Dedifferentiated amniotic fluid mesenchymal stem cell (primary cell): ENCODE measurements around the gene SYT9.

Source experiments
- DNase-seq: peaks from one replicate; pipeline ENCODE4 v3.0.0-alpha.2; 2016; ENCODE audit errors: extremely low spot score

Gene SYT9, protein sequence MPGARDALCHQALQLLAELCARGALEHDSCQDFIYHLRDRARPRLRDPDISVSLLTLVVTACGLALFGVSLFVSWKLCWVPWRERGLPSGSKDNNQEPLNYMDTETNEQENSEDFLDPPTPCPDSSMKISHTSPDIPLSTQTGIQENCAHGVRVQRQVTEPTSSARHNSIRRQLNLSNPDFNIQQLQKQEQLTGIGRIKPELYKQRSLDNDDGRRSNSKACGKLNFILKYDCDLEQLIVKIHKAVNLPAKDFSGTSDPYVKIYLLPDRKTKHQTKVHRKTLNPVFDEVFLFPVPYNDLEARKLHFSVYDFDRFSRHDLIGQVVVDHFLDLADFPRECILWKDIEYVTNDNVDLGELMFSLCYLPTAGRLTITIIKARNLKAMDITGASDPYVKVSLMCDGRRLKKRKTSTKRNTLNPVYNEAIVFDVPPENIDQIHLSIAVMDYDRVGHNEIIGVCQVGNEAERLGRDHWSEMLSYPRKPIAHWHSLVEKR

GRCh38 chr11:7251836-7252682, at the start of gene SYT9:
Gene SYT9 (plus strand): TSS chr11:7251904. CDS start chr11:7252187, 283 bp downstream.
- no peak for DNase-seq

- DNase-seq: no peak
Measured at GRCh38 chr11:7202412-7202811, 49.3 kb upstream of the SYT9 start.

- DNase-seq: no peak
Measured at GRCh38 chr11:7204778-7205177, 46.9 kb upstream of the SYT9 start.

DNA sequence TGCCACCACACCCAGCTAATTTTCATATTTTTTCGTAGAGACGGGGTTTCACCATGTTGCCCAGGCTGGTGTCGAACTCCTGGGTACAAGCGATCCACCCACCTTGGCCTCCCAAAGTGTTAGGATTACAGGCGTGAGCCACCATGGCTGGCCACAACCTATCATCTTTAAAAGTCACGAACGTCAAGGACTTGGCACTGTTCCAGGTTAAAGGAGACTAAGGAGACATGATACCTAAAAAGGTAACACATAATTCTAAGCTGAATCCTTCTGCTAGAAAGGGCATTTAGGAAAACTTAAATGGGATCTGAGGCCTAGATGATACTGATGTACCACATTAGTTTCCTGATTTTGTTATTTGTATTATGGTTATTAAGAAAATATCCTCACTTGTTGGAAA, 43.3 kb upstream of the SYT9 start:
- no peak for DNase-seq

- no peak for DNase-seq
Measured at GRCh38 chr11:7219491-7219890, 32.2 kb upstream of the SYT9 start.

DNA sequence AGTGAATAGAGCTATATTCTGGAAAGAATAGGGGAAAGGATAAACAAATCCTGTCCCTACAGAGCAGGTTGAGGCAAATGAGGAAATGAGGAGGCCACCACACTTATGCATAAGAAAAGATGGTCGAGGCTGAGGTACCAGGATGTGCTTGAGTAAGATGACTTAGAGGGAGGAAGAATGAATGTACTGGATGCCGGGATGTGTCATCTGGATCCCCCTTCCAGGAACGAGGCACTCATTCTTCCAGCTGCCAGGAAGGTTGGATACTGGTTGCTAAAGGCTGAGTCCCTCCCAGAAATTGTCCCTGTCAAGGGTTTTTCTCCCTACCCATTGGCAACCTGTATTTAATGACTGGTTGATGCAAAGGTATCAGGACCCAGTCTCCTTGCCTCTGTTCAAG, 31.1 kb upstream of the SYT9 start:
- DNase-seq: no peak

DNA sequence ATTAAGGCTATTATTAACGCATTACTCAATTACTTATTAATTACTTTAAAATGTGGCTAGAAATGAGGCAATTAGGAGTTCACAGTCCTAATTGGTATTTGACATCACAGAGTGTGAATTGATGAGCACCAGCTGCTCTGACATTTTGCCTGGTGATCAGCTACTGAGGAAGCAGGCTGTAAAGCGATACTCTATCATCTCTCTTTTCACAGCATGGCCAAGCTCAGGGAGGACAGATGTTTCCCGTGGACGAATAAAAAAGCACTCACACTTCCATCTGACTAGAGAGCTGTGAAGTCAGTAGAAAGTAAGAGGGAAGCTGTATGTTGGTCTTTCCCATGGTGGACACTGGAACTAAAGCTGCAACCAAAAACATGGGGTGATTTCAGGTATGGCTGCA, 29.1 kb upstream of the SYT9 start:
- DNase-seq: no peak

DNA sequence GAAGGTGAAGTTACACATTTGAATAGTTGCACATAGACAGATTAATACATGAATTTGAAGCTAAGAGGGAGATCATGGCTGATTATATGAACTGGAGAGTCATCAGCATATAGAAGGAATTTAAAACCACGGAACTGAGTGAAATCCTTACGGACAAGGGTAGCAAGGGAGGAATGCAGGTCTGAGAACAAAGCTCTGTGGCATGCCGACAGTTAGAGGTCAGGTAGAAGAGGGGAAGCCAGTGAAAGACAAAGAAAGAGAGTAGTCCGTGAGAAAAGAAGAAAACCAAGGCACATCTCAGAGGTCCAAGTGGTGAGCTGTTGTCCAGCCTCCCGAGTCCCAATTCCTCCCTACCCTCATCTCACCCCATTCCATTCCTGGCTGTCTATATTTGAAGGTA, 11.8 kb upstream of the SYT9 start:
- DNase-seq: no peak

- no peak for DNase-seq
Measured at GRCh38 chr11:7245341-7245740, 6.4 kb upstream of the SYT9 start.

DNA sequence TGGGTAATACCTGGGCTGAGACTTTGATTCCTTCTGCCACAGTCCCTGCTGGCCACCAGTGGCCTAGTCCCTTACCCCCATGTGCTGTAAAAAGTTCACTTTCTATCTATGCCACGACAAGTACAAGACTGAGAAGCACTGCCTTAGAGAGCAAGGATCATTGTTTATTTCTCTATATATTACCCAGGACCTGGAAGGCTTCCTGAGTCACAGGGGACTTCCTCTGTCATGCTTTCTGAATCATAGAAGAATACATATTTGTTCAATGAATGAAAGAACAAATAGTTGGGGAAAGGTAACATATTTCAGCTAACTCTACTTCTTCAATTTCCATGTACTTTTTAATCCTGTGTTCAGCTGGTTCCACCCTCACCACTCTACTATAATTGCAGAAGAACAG, 5.5 kb upstream of the SYT9 start:
- DNase-seq: no peak

DNA sequence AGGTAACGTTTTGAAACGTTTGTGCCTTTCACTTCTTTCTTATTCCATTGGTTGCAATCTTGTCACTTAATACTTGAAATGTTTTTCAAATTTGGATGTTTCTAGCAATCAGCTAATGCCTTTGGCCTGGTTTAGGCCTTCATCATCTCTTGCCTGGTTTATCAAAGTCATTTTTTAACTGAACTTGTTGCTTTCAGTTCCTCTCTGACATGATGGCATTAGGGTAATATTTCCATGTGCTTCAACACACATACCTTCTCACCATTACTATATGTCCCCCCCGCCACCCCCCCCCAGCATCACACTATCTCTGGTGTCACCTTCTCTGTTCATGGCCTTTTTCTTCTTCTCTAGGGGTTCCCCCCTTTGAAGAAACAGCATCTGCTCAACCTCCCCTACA, 1.5 kb upstream of the SYT9 start:
- no peak for DNase-seq

- no peak for DNase-seq
Measured at GRCh38 chr11:7251487-7251835, 243 bp upstream of the SYT9 start.

DNA sequence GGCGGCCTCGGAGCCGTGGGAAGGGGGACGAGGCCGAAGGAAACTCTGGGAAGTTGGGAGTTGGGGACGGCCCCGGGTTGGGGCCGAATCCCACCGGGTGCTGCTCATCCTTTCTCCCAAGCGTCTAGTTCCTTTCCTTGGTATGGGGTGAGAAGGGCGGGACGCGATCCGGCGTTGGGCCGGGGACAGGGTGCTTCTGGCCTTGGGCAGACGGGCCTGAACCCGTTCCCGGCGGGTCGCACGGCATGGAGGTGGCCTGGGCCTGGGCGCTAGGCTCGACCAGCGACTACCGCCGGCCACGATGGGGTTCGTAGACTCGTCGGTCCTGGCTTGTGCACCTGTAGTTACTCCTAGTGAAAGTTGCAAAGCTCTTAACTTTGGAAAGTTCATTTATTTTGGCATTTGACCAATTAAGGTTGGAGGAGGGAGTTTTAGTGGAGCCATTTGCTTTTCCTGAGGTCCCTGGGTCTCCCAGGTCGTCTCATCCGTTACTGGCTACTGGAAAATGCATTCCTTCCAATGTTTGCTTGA, 1.0 kb downstream of the SYT9 start:
- no peak for DNase-seq

- DNase-seq: no peak
Measured at GRCh38 chr11:7253800-7254199, 2.1 kb downstream of the SYT9 start.

DNA sequence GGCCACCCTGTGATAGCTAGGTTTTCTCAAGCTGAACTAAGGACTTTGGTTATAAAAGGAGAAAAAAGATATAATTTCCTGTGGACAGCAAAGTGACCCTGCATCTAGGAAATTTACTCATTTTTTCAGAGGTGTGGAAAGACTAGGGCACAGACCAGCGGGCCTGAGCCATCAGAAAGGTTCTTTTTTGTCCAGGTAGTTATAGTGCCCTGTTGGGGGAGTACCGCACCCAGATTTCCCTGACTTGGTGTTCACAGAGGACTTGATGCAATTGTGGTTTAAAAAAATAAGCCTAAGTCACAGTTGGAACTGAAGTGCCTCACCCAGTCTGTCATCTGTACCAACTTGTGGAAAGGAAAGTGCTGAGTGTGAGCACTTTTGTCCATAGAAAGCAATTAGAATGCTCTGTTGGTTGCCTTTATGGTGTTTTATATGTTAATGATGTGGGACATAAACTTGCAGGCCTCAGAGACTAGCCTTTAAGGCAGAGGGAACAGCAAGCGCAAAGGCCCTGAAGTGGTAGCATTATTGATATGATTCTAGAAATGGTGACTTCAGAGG, 3.1 kb downstream of the SYT9 start:
- no peak for DNase-seq

- no peak for DNase-seq
Measured at GRCh38 chr11:7256943-7257342, 5.2 kb downstream of the SYT9 start.

DNA sequence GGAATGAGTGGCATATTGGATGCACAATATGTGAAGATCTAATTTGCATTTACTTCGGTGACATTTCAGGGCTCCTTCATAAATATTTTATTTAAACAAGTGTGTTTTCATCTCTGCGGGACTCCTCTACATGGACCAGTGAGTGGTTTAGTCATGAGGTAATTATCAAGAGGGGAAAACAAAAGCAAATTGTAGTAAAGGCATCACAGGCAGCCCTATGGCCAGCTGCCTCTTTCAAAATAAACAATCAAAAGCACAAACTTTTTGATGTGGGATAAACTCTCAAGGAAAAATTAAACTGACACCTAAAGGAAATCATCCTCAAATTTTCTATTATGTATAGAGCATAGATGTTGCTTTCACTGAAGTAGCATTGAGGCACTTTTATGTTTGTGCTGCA, 6.0 kb downstream of the SYT9 start:
- DNase-seq: no peak

GRCh38 chr11:7261578-7261977, 9.9 kb downstream of the SYT9 start:
- DNase-seq: no peak

GRCh38 chr11:7262672-7263071, 11.0 kb downstream of the SYT9 start:
- DNase-seq: no peak

GRCh38 chr11:7263842-7264241, 12.1 kb downstream of the SYT9 start:
- DNase-seq: no peak

- no peak for DNase-seq
Measured at GRCh38 chr11:7268758-7269157, 17.1 kb downstream of the SYT9 start.

DNA sequence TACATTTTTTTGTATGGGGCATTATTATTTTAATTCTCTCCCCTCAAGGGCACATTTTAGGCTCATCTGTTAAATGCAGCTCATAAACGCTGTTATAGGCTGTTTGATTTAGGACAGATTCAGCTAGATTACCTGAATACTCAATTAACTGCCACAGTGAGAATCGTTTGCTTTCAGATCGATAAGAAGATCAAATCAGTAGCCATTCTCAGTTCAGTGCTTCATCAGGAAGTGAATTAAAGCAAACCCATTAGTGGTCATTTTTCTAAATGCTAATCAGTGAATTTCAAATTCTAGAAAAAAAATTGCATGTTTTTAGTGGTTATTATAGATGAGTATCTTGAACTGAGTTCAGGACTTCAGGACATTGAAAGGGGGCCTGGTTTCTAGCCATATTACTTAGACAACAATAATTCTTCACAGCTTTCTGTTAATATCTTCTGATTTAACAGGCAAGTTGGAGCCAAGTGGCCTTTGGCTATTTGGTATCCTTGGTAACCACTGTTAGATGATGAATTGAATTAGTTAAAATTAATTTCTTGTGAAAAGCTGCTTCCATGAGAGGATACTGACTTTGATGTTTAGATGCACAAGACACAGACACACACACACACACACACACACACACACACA, 18.6 kb downstream of the SYT9 start:
- no peak for DNase-seq
